ENCODE data around the gene PCGF6. TPM values are rescaled to one million over a fixed set of nuclear protein-coding genes. Genes with fewer than 3 reads are reported as not detected.
A peak's percentile ranks its signal among the peaks of the same experiment; 100 is the strongest.
"Not testable (repeated sequence)": the region's sequence is repeated elsewhere in the genome, so short reads cannot be mapped to it uniquely, and the experiment has no call there.

The PCGF6 gene
- total RNA-seq, 1 donor from 2014 or later = 19.3 TPM

DNA sequence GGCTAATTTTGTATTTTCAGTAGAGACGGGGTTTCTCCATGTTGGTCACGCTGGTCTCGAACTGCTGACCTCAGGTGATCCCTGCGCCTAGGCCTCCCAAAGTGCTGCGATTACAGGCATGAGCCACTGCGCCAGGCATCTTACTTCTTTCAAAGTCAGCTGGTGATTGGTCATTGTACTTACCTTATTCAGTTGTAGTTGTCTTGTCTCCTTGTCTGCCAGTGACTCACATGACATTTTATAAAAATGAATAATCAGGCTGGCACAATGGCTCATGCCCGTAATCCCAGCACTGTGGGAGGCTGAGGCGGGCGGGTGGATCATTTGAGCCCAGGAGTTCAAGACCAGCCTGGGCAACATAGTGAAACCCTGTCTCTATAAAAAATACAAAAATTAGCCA is 9.9 kb upstream of the PCGF6 start:
- not testable (repeated sequence) for H3K36me3 Mint-ChIP-seq (ENCODE audit: low read depth); H3K4me1 Mint-ChIP-seq (ENCODE audit: low read depth); H3K27ac Mint-ChIP-seq; H3K4me3 Mint-ChIP-seq; DNase-seq (ENCODE audit: low spot score); H3K27me3 Mint-ChIP-seq (ENCODE audit: insufficient read depth); H3K9me3 Mint-ChIP-seq
- intact Hi-C loops (cut with micrococcal nuclease) = loop anchor here (10.0 kb wide), 2 partner anchors 166 to 764 kb away; partner anchors contain the start of genes NT5C2 and SFR1

DNA sequence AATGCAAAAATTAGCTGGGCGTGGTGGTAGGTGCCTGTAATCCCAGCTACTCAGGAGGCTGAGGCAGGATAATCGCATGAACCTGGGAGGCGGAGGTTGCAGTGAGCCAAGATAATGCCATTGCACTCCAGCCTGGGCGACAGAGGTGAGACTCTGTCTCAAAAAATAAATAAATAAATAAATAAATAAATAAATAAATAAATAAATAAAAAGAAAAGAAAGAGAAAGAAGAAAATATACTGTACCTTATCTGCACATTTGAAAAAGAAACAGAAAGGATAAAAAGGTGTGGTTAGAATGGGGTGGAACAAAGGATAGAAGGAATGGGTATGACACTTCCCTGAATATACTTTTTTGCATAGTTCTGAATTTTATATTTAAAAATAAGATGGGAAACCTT is 8.6 kb upstream of the PCGF6 start:
- intact Hi-C loops (cut with micrococcal nuclease); H3K27ac Mint-ChIP-seq: not testable (repeated sequence)

GRCh38 chr10:103355906-103356599 is 5.1 kb upstream of the PCGF6 start:
- H3K4me3 Mint-ChIP-seq = no peak overlapping the region
- no peak for DNase-seq (ENCODE audit: low spot score)
- H3K27me3 Mint-ChIP-seq (ENCODE audit: insufficient read depth) = no peaks in the 10 kb centered on the region
- no peaks in the 10 kb centered on the region for H3K36me3 Mint-ChIP-seq (ENCODE audit: low read depth)
- no peaks in the 10 kb centered on the region for H3K9me3 Mint-ChIP-seq
- H3K27ac Mint-ChIP-seq = no peak overlapping the region
- intact Hi-C loops (cut with micrococcal nuclease) = no loop called here
- peaks cover 3% of the 10 kb centered on the region for H3K4me1 Mint-ChIP-seq (ENCODE audit: low read depth)

More for the DNA sequence above, 8.6 kb upstream of the PCGF6 start:
- not testable (repeated sequence) for H3K4me1 Mint-ChIP-seq (ENCODE audit: low read depth); DNase-seq (ENCODE audit: low spot score); H3K4me3 Mint-ChIP-seq; H3K27me3 Mint-ChIP-seq (ENCODE audit: insufficient read depth); H3K36me3 Mint-ChIP-seq (ENCODE audit: low read depth); H3K9me3 Mint-ChIP-seq

DNA sequence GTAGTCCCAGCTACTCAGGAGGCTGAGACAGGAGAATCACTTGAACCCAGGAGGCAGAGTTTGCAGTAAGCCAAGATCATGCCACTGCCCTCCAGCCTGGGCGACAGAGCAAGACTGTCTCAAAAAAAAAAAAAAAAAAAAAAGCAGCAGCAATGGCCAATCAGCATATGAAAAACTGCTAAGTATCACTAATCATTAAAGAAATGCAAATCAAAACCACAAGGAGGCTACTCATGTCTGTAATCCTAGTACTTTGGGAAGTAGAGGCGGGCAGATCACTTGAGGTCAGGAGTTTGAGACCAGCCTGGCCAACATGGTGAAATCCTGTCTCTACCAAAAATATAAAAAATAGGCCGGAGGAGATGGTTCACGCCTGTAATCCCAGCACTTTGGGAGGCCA is 3.6 kb upstream of the PCGF6 start:
- not testable (repeated sequence) for H3K27ac Mint-ChIP-seq; H3K4me3 Mint-ChIP-seq; H3K9me3 Mint-ChIP-seq; H3K36me3 Mint-ChIP-seq (ENCODE audit: low read depth); DNase-seq (ENCODE audit: low spot score); H3K4me1 Mint-ChIP-seq (ENCODE audit: low read depth); H3K27me3 Mint-ChIP-seq (ENCODE audit: insufficient read depth)
- intact Hi-C loops (cut with micrococcal nuclease) = loop anchor here (5.0 kb wide), 1 partner anchor 437 kb away; the partner anchor contains the start of gene CNNM2

DNA sequence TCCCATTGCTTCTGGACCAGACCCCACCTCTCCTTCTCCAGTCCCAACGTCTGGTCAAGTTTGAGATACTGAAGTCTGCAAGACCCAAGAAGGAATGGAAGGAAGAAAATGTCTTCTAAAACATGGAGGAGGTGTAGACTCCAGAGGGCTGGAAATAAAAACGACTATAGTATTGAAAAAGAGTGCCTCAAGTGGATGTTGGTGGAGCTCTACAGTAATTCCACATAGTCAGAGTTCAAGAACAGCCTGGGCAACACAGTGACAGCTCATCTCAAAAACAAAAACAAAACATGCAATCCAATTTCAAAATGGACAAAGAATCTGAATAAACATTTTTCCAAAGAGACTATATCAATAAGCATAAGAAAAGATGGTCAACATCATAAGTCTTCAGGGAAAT is 2.3 kb upstream of the PCGF6 start:
- Mint-ChIP-seq H3K27me3 (ENCODE audit: insufficient read depth) (no peaks in the 10 kb centered on the region), H3K4me3 (no peak overlapping the region), H3K36me3 (ENCODE audit: low read depth) (peaks cover 3% of the 10 kb centered on the region), H3K4me1 (ENCODE audit: low read depth) (peaks cover 4% of the 10 kb centered on the region), H3K9me3 (no peaks in the 10 kb centered on the region), H3K27ac (no peak overlapping the region)
- DNase-seq (ENCODE audit: low spot score) = no peak
- intact Hi-C loops (cut with micrococcal nuclease) = loop anchor here (5.0 kb wide), 1 partner anchor 436 kb away; the partner anchor contains the start of gene CNNM2

GRCh38 chr10:103350175-103350516 is 794 bp downstream of the PCGF6 start:
- Mint-ChIP-seq H3K9me3 (no peaks in the 10 kb centered on the region), H3K36me3 (ENCODE audit: low read depth) (peaks cover 9% of the 10 kb centered on the region), H3K27me3 (ENCODE audit: insufficient read depth) (no peaks in the 10 kb centered on the region), H3K27ac (no peak overlapping the region), H3K4me3 (peak overlapping the region; percentile 91), H3K4me1 (ENCODE audit: low read depth) (peaks cover 4% of the 10 kb centered on the region)
- no peak for DNase-seq (ENCODE audit: low spot score)
- intact Hi-C loops (cut with micrococcal nuclease) = loop anchor here (5.0 kb wide), 1 partner anchor 433 kb away; the partner anchor contains the start of gene CNNM2

DNA sequence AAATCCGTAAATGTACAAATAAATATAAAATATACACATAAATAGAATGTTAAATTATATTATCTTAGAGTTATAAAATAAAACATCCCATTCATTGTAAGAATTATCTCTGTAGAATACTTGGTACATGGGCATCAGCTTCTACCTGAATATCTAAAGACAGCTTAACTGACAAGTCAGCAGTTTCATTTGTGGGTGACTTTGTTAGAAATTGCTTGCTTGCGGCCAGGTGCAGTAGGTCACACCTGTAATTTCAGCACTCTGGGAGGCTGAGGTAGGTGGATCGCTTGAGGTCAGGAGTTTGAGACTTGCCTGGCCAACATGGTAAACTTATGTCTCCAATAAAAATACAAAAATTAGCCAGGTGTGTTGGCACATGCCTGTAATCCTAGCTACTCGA is 14.6 kb downstream of the PCGF6 start:
- Mint-ChIP-seq H3K27ac (no peak overlapping the region), H3K9me3 (no peaks in the 10 kb centered on the region), H3K4me3 (no peak overlapping the region), H3K27me3 (ENCODE audit: insufficient read depth) (no peaks in the 10 kb centered on the region), H3K36me3 (ENCODE audit: low read depth) (peaks cover 21% of the 10 kb centered on the region), H3K4me1 (ENCODE audit: low read depth) (no peaks in the 10 kb centered on the region)
- DNase-seq (ENCODE audit: low spot score) = no peak
- intact Hi-C loops (cut with micrococcal nuclease) = no loop called here

DNA sequence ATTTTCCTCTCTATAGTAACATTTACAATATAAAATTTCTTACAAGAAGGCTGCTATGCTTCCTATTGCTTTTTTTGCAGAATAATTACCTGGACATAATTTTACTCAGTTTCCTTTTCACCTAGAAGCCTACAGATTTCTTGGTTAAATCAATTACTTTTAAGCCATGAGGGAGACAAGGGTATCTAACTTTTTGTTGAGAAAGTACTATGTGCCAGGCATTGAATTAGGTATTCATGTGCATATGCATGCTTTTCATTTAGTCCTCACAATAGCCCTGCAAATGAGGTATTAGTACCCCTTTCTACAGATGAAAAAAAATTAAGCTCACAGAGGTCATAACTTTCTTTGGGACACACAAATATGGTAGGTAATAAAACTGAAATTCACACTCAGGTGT is 16.4 kb downstream of the PCGF6 start:
- DNase-seq (ENCODE audit: low spot score) = no peak
- H3K4me3 Mint-ChIP-seq = no peak overlapping the region
- H3K9me3 Mint-ChIP-seq = no peaks in the 10 kb centered on the region
- intact Hi-C loops (cut with micrococcal nuclease) = loop anchor here (1.0 to 5.0 kb wide), 2 partner anchors 417 to 499 kb away; partner anchors contain the start of gene CNNM2
- H3K36me3 Mint-ChIP-seq (ENCODE audit: low read depth) = peaks cover 18% of the 10 kb centered on the region
- no peaks in the 10 kb centered on the region for H3K4me1 Mint-ChIP-seq (ENCODE audit: low read depth)
- H3K27ac Mint-ChIP-seq = no peak overlapping the region
- no peaks in the 10 kb centered on the region for H3K27me3 Mint-ChIP-seq (ENCODE audit: insufficient read depth)

DNA sequence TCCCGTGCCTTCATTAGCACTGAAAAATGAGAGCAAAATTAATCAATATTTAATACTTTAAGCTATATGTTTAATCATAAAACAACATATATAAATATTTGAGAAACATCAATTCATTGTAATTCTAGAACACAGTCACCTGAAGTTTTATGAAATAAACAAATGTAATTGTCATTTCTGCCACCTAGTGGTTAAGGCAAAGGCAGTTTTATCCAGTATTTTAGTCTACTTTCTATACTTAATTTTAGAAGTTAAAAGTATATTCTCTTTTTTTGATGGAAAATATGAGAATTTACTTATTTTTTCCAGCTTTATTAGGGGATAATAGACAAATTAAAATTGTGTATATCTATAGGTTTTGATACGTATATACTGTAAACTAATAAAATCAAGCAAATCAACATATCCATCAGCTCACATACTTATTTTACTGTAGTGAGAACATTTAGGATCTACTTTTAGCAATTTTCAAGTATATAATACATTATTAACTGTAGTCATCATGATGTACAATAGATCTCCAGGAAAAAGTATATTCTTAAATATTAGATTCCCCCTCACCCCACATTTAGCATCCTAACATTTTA is 16.9 kb downstream of the PCGF6 start:
- intact Hi-C loops (cut with micrococcal nuclease) = loop anchor here (1.0 to 5.0 kb wide), 2 partner anchors 417 to 499 kb away; partner anchors contain the start of gene CNNM2
- Mint-ChIP-seq H3K9me3 (no peaks in the 10 kb centered on the region), H3K36me3 (ENCODE audit: low read depth) (peaks cover 18% of the 10 kb centered on the region), H3K27ac (no peak overlapping the region), H3K4me1 (ENCODE audit: low read depth) (no peaks in the 10 kb centered on the region), H3K27me3 (ENCODE audit: insufficient read depth) (no peaks in the 10 kb centered on the region), H3K4me3 (no peak overlapping the region)
- DNase-seq (ENCODE audit: low spot score) = no peak

DNA sequence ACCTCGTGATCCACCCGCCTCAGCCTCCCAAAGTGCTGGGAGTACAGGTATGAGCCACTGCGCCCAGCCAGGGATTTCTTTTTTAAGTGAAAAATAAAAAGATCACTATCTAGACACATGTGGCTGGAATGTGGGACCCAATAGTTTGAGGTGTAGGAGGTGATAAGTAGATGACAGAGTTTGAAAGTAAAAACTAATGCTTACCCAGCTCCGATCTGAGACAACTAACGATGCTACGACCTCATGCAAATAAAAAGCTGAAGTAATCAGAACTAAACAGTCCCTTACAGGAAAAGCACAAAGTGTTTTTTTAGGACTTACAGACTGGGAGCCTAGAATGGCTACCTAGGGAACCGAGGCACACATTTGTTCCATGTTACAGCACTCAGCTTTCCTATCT is 23.0 kb downstream of the PCGF6 start:
- H3K4me1 Mint-ChIP-seq (ENCODE audit: low read depth) = no peaks in the 10 kb centered on the region
- DNase-seq (ENCODE audit: low spot score) = no peak
- H3K4me3 Mint-ChIP-seq = no peak overlapping the region
- H3K27ac Mint-ChIP-seq = peak overlapping the region; percentile 7
- intact Hi-C loops (cut with micrococcal nuclease) = no loop called here
- H3K27me3 Mint-ChIP-seq (ENCODE audit: insufficient read depth) = no peaks in the 10 kb centered on the region
- H3K36me3 Mint-ChIP-seq (ENCODE audit: low read depth) = peaks cover 20% of the 10 kb centered on the region
- no peaks in the 10 kb centered on the region for H3K9me3 Mint-ChIP-seq

GRCh38 chr10:103316087-103316486 is 34.9 kb downstream of the PCGF6 start:
- Mint-ChIP-seq H3K4me1 (ENCODE audit: low read depth) (no peaks in the 10 kb centered on the region), H3K27me3 (ENCODE audit: insufficient read depth) (no peaks in the 10 kb centered on the region), H3K36me3 (ENCODE audit: low read depth) (peaks cover 21% of the 10 kb centered on the region), H3K27ac (no peak overlapping the region), H3K9me3 (no peaks in the 10 kb centered on the region), H3K4me3 (no peak overlapping the region)
- intact Hi-C loops (cut with micrococcal nuclease) = no loop called here
- no peak for DNase-seq (ENCODE audit: low spot score)

GRCh38 chr10:103310197-103310596 is 40.7 kb downstream of the PCGF6 start:
- Mint-ChIP-seq H3K4me3 (no peak overlapping the region), H3K27ac (no peak overlapping the region), H3K9me3 (no peaks in the 10 kb centered on the region), H3K36me3 (ENCODE audit: low read depth) (peaks cover 24% of the 10 kb centered on the region), H3K4me1 (ENCODE audit: low read depth) (no peaks in the 10 kb centered on the region), H3K27me3 (ENCODE audit: insufficient read depth) (no peaks in the 10 kb centered on the region)
- intact Hi-C loops (cut with micrococcal nuclease) = no loop called here
- DNase-seq (ENCODE audit: low spot score) = no peak

DNA sequence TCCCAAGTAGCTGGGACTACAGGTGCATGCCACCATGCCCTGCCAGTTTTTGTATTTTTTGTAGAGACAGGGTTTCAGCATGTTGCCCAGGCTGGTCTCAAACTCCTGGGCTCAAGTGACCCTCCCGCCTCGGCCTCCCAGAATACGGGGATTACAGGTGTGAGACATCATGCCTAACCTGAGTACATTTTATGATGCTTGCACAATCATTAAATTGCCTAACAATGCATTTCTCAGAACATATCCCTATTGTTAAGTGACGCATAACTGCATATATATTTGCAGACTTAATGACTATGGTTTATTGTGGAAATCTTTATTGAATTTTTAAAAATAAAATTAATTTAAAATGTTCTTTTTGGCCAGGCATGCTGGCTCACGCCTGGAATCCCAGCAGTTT is 43.3 kb downstream of the PCGF6 start:
- Mint-ChIP-seq H3K4me3 (no peak overlapping the region), H3K27me3 (ENCODE audit: insufficient read depth) (no peaks in the 10 kb centered on the region), H3K9me3 (no peaks in the 10 kb centered on the region), H3K27ac (no peak overlapping the region), H3K36me3 (ENCODE audit: low read depth) (peaks cover 28% of the 10 kb centered on the region), H3K4me1 (ENCODE audit: low read depth) (no peaks in the 10 kb centered on the region)
- intact Hi-C loops (cut with micrococcal nuclease) = no loop called here
- DNase-seq (ENCODE audit: low spot score) = no peak
